ENCODE results near the gene TRIP6.

TRIP6 gene

GRCh38 chr7:100819586-100819985 is 47.6 kb upstream of the TRIP6 start:
- no peaks in the 10 kb centered on the region for H3K9me3 ChIP-seq (ENCODE audit: insufficient read depth, low read length, severe bottlenecking)
- H3K27me3 ChIP-seq (ENCODE audit: insufficient read depth, low read length, poor library complexity): no peaks in the 10 kb centered on the region
- ATAC-seq (ENCODE audit: insufficient read depth, low read depth) (no peak), DNase-seq (no peak)
- H3K4me1 ChIP-seq (ENCODE audit: insufficient read depth, low read length): no peaks in the 10 kb centered on the region
- H3K9ac ChIP-seq (ENCODE audit: low read depth, low read length): no peak overlapping the region
- no peak overlapping the region for H3K4me3 ChIP-seq (ENCODE audit: low read depth in 1 of 2, low read length in 2 of 2)
- H3K27ac ChIP-seq (ENCODE audit: low read length): no peak overlapping the region
- no peaks in the 10 kb centered on the region for H4K20me1 ChIP-seq (ENCODE audit: insufficient read depth, low read length)
- no peaks in the 10 kb centered on the region for H3K79me2 ChIP-seq (ENCODE audit: insufficient read depth, low read length)
- H3K4me2 ChIP-seq (ENCODE audit: insufficient read depth, low read length): no peak overlapping the region
- TF ChIP-seq CTCF (IDR thresholded peaks at IDR 0.05; ENCODE audit: borderline replicate concordance, extremely low read depth, low read length, poor library complexity, severe bottlenecking): no peak
- TF ChIP-seq EZH2 (IDR thresholded peaks at IDR 0.05; ENCODE audit: borderline replicate concordance, low read depth, low read length, severe bottlenecking): no peak
- H3K36me3 ChIP-seq (ENCODE audit: insufficient read depth, low read length): no peaks in the 10 kb centered on the region
- H2AFZ ChIP-seq (ENCODE audit: low read depth, low read length): no peak overlapping the region

GRCh38 chr7:100822236-100823139 is 44.7 kb upstream of the TRIP6 start:
- H2AFZ ChIP-seq (ENCODE audit: low read depth, low read length): no peak overlapping the region
- ATAC-seq (ENCODE audit: insufficient read depth, low read depth): no peak
- no peaks in the 10 kb centered on the region for H3K36me3 ChIP-seq (ENCODE audit: insufficient read depth, low read length)
- no peak for DNase-seq
- H3K4me1 ChIP-seq (ENCODE audit: insufficient read depth, low read length): no peaks in the 10 kb centered on the region
- no peaks in the 10 kb centered on the region for H3K9me3 ChIP-seq (ENCODE audit: insufficient read depth, low read length, severe bottlenecking)
- no peaks in the 10 kb centered on the region for H3K27me3 ChIP-seq (ENCODE audit: insufficient read depth, low read length, poor library complexity)
- no peaks in the 10 kb centered on the region for H3K79me2 ChIP-seq (ENCODE audit: insufficient read depth, low read length)
- no peak overlapping the region for H3K4me3 ChIP-seq (ENCODE audit: low read depth in 1 of 2, low read length in 2 of 2)
- no peaks in the 10 kb centered on the region for H4K20me1 ChIP-seq (ENCODE audit: insufficient read depth, low read length)
- TF ChIP-seq CTCF (IDR thresholded peaks at IDR 0.05; ENCODE audit: borderline replicate concordance, extremely low read depth, low read length, poor library complexity, severe bottlenecking): no peak
- TF ChIP-seq EZH2 (IDR thresholded peaks at IDR 0.05; ENCODE audit: borderline replicate concordance, low read depth, low read length, severe bottlenecking): no peak
- H3K4me2 ChIP-seq (ENCODE audit: insufficient read depth, low read length): no peak overlapping the region
- no peak overlapping the region for H3K9ac ChIP-seq (ENCODE audit: low read depth, low read length)
- H3K27ac ChIP-seq (ENCODE audit: low read length): no peak overlapping the region

GRCh38 chr7:100823140-100823525 is 44.1 kb upstream of the TRIP6 start:
- no peaks in the 10 kb centered on the region for H3K79me2 ChIP-seq (ENCODE audit: insufficient read depth, low read length)
- DNase-seq (no peak), ATAC-seq (ENCODE audit: insufficient read depth, low read depth) (no peak)
- no peak overlapping the region for H3K27ac ChIP-seq (ENCODE audit: low read length)
- H2AFZ ChIP-seq (ENCODE audit: low read depth, low read length): no peak overlapping the region
- no peaks in the 10 kb centered on the region for H3K4me1 ChIP-seq (ENCODE audit: insufficient read depth, low read length)
- H3K4me2 ChIP-seq (ENCODE audit: insufficient read depth, low read length): no peak overlapping the region
- H3K27me3 ChIP-seq (ENCODE audit: insufficient read depth, low read length, poor library complexity): no peaks in the 10 kb centered on the region
- no peak overlapping the region for H3K4me3 ChIP-seq (ENCODE audit: low read depth in 1 of 2, low read length in 2 of 2)
- no peaks in the 10 kb centered on the region for H3K9me3 ChIP-seq (ENCODE audit: insufficient read depth, low read length, severe bottlenecking)
- no peak for TF ChIP-seq EZH2 (IDR thresholded peaks at IDR 0.05; ENCODE audit: borderline replicate concordance, low read depth, low read length, severe bottlenecking)
- no peak for TF ChIP-seq CTCF (IDR thresholded peaks at IDR 0.05; ENCODE audit: borderline replicate concordance, extremely low read depth, low read length, poor library complexity, severe bottlenecking)
- H4K20me1 ChIP-seq (ENCODE audit: insufficient read depth, low read length): no peaks in the 10 kb centered on the region
- no peak overlapping the region for H3K9ac ChIP-seq (ENCODE audit: low read depth, low read length)
- H3K36me3 ChIP-seq (ENCODE audit: insufficient read depth, low read length): no peaks in the 10 kb centered on the region

Measured in DND-41 (cell line).